Upper lobe of left lung (tissue), 4 donors: ENCODE measurements around the gene KLHL5.

Experiments
- EP300 ChIP-seq, 4 donors: sonication (generic); formaldehyde crosslinking; IDR thresholded peaks; one replicate each; pipeline ENCODE4 v1.5.1; 2017; ENCODE audit warnings: antibody characterized with exemption in 4 of 4, control low read depth in 2 of 4
- POLR2A ChIP-seq, 4 donors: fragments of 450-650 bp; IDR thresholded peaks; one replicate each; pipeline ENCODE4 v1.5.1; 2016 to 2017; ENCODE audit warnings: antibody characterized with exemption in 4 of 4, mild to moderate bottlenecking in 2 of 4
- POLR2AphosphoS5 ChIP-seq, 2 donors: sonication (generic); formaldehyde crosslinking; IDR thresholded peaks; one replicate each; pipeline ENCODE4 v1.5.1; 2017; ENCODE audit warnings: antibody characterized with exemption in 2 of 2
- TF ChIP-seq, protein P1 (sequence below), 6 experiments: fragments of 450-650 bp in 4 of 6; fragments of 200-600 bp in 2 of 6; sonication (generic) in 2 of 6; IDR thresholded peaks; one replicate each; pipeline ENCODE4 v1.5.1; 2016 to 2019; ENCODE audit warnings: antibody characterized with exemption in 6 of 6

DNA sequence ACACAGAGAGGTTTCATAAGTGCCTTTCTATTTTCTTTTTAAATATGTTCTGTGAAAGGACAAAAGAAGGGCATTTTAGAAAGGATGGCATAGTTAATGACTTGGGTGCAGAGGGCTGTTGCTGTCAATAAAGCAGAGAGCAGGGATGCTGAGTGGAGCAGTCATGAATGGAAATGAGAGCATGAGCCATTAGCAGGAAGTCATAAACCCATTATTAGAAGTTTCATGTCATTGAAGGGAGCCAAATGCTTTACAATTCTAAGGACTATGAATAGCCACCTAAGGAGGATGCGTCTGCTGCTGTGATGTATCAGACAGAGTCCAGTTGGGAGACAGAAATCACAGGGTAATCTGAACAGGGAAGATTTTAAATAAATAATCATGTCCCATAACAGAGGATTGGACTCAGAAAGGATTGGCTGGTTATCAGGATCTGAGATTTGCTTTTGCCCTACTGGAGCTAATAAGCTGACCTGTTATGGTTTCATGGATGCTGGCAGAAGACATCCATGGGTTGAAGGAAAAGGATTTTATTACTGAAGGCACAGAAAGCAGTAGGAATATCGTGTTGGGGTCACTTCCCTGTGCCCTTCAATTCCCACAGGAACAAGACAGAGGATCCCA lies 72.8 kb downstream of the KLHL5 start:
- TF ChIP-seq, protein P1, sequence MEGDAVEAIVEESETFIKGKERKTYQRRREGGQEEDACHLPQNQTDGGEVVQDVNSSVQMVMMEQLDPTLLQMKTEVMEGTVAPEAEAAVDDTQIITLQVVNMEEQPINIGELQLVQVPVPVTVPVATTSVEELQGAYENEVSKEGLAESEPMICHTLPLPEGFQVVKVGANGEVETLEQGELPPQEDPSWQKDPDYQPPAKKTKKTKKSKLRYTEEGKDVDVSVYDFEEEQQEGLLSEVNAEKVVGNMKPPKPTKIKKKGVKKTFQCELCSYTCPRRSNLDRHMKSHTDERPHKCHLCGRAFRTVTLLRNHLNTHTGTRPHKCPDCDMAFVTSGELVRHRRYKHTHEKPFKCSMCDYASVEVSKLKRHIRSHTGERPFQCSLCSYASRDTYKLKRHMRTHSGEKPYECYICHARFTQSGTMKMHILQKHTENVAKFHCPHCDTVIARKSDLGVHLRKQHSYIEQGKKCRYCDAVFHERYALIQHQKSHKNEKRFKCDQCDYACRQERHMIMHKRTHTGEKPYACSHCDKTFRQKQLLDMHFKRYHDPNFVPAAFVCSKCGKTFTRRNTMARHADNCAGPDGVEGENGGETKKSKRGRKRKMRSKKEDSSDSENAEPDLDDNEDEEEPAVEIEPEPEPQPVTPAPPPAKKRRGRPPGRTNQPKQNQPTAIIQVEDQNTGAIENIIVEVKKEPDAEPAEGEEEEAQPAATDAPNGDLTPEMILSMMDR (IDR thresholded peaks at IDR 0.05): no peak
- no peak for TF ChIP-seq POLR2A (IDR thresholded peaks at IDR 0.05)
- TF ChIP-seq POLR2AphosphoS5 (IDR thresholded peaks at IDR 0.05): no peak
- TF ChIP-seq EP300 (IDR thresholded peaks at IDR 0.05): no peak
